ENCODE data around the gene IRF1.

Gene IRF1

DNA sequence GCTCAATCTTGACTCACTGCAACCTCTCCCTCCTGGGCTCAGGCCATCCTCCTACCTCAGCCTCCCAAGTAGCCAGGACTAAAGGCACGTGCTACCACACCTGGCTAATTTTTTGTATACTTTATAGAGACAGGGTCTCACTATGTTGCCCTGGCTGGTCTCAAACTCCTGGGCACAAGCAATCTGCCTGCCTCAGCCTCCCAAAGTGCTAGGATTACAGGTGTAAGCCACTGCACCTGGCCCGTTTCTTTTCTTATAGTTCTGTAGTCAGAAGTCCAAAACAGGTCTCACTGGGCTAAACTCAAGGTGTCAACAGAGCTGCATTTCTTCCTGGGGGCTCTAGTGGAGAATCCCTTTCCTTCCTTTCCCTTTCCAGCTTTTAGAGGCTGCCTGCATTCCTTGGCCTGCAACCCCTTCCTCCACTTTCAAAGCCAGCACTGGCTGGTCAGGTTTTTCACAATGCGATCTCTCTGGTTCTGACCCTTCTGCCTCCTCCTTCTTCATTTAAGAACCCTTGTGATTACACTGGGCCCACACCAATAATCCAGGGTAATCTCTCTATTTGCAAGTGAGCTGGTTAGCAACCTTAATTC lies 16.3 kb downstream of the IRF1 start:
- no peak for DNase-seq

GRCh38 chr5:132473668-132474067 lies 16.9 kb downstream of the IRF1 start:
- no peak for DNase-seq

DNA sequence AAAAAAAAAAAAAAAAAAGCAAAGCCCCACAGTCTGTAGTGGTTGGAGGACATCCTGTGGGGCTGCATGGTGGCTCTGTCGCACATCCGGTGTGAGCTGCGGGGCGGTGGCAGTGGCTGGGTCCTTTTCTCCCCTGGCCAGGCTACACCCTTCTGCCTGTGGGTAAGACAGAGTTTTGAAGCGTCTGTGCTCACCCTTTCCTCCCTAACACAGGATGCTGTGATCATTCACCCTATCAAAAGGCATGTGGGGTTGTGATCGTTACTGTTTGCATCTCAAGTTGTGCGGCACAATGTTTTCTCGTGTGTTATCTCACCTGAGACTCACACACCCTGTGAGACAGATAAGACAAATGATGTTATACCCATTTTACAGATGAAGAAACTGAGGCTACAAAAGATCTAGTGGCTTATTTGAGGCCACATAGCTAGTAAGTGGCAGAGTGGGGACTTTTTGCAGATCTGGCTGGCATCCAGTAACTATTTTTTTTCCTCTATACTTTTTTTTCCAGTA lies 17.5 kb downstream of the IRF1 start:
- no peak for DNase-seq

GRCh38 chr5:132472431-132472830 lies 18.1 kb downstream of the IRF1 start:
- DNase-seq, result no peak

GRCh38 chr5:132471944-132472343 lies 18.6 kb downstream of the IRF1 start:
- DNase-seq, result no peak

DNA sequence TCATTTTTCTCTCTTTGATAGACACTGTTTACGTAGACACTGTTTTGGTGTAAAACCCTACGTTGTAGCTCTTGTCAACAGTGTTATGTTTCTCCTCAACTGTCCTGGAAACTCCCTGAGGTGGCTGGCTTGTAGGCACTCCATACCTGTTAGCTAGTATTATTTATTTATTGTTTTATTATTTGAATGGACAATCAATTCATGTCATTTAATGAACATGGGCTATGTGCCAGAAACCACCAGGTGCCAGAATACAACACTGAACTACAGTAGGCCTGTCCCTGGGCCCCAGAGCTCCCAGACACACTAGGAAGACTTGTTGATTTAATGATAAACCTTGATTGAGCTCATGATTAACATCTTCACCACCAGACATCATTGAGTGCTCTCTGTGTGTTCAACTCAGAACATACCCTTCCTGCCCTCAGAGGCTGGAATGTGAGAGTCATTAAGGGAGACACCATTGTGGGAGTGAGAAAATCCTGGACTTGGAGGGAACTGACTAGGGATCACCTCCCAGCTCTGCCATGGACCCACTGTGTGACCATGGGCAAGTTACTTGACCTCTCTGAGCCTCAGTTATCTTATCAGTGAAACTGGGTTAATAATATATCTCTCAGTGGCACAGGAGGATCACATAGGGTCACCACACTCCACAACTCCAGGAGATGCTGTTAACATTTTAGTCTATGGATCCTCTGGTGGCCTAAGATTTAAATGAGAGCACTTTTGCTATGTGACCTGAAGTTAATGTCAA lies 19.2 kb downstream of the IRF1 start:
- no peak for DNase-seq

- DNase-seq, result no peak
Measured at GRCh38 chr5:132470596-132470995, 20.0 kb downstream of the IRF1 start.

DNA sequence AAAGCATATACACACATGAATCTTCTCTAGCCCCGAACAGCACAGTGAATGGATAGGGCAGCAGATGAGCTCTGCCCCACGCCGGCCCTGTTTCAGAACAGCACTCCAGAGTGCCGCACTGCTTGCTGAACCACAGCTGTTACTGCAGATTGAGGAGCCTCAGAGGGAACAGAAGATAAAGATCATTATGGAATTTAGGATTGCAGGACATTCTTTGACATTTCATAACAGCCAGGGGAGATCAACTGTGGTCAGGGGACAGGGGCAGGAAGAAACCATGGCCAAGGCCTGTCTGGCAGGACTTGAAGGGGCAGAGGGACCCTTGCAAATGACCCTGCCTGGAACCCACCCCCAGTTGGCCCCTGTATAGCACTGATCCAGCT lies 20.6 kb downstream of the IRF1 start:
- DNase-seq, result no peak

DNA sequence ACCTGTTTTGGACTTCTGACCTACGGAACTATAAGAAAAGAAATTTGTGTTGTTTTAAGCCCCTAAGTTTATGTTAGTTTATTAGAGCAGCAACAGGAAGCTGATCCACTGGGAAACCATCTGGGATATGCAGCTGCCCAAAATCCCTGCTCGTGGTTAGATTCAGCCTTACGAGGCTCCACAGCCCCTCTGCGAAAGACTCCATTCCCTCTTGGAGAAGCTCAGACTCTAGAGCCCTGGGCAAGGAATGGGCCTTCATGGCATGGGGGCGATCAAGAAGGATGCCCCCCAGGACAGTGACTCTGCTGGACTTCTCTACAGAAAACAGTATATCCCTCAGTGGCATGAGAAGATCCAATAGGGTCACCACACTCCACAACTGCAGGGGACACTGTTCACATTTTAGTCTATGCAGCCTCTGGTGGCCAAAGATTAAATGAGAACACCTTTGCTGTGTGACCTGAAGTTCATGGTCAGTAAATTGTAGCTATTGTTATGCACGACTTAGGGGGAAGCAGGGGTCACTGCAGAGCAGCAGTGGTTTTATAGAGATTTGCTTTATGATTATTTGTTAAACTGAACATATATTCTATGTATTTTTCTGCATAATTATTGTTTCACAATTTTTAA lies 21.1 kb downstream of the IRF1 start:
- DNase-seq, result no peak

DNA sequence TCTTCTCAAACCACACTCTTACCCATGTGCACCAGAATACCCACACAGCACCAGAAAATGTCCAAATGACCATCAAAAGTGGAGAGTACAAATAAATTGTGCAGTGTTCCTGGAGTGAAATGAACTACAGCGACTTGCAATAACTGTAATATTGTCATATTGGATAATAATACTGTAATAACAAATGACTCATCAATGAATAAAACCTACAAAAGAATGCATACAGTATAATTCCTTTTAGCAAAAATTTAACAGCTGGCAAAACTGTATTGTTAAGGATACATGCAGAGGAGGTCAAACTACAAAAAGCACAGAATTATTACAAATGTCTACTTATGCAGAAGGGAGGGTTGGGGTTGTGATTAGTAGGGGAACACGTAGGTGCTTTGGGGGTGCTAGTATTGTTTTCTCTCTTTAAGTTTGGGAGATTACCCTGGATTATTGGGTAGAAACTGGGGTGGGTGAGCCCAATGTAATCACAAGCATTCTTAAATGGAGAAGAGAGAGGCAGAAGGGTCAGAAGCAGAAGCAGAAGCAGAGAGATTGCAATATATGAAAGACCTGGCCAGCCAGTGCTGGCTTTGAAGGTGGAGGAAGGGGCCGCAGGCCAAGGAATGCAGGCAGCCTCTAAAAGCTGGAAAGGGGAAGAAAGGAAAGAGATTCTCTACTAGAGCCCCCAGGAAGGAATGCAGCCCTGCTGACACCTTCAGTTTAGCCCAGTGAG lies 21.8 kb downstream of the IRF1 start:
- DNase-seq, result no peak

- no peak for DNase-seq
Measured at GRCh38 chr5:132467287-132467984, 23.1 kb downstream of the IRF1 start.

- no peak for DNase-seq
Measured at GRCh38 chr5:132466433-132467286, 23.9 kb downstream of the IRF1 start.

- no peak for DNase-seq
Measured at GRCh38 chr5:132465059-132465707, 25.4 kb downstream of the IRF1 start.

GRCh38 chr5:132464156-132464939 lies 26.2 kb downstream of the IRF1 start:
- no peak for DNase-seq

GRCh38 chr5:132463811-132464155 lies 26.8 kb downstream of the IRF1 start:
- no peak for DNase-seq

DNA sequence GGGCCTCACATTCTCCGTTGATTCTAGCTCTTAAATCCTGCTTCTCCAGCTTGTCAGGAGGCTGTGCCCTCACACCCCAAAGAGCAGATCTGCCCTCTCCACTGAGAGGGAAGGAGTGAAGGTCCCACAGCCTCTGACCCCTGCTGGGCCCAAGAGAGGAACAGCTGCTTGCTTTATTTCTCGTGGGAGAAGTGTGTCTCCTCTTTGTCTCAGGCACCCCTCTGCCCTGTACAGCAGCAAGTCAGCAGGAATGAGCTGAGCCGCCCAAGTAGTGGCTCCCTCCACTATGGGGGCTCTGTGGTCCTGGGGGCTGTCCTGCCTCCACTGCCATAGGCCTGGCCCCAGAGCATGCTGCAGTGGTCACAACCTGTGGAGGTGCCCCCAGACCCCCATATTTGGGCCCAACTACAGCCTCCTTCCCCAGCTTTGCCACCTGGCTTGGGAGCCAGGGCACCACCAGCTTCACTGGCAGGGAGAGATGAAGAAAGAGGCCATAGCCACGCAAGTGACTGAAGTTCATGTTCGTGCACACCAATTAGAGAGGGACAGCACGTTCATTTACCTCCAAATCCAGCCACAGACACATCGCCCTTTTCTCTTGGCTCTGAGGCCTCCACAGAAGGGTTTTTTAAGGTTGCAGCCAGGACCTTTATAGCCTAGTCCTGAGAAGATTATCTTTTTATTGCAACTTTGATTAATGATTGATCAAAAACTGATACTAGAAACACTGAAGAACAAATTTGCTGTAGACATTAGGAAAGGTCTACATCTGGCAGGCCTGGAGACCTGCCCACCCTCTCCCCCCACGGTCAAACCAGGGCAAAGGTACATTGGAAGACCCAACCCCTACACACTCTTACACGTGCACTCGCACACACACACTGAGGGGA lies 27.5 kb downstream of the IRF1 start:
- no peak for DNase-seq

DNA sequence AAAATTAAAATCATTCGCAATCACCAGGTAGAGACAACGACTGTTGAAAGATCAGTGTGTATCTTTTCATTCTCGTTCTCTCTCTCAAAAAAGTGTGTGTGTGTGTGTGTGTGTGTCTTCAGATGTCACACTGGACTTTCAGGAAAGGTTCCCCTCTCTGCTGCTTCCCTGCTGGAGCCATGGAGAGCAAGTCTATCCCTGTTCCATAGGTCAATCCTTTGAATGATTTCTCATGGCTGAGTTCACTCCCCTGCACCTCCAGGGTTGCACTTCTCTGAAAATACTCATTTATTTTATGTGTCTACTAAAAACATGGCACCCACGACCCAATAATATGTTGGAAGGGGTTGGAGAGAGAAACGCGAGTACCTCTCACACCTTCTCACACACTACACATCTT lies 28.2 kb downstream of the IRF1 start:
- DNase-seq, result no peak

- DNase-seq, result no peak
Measured at GRCh38 chr5:132461569-132462070, 29.0 kb downstream of the IRF1 start.

- no peak for DNase-seq
Measured at GRCh38 chr5:132460846-132461568, 29.6 kb downstream of the IRF1 start.

Measured in NCI-H187 (cell line).